HepG2 (cell line): Measurements from ENCODE around the gene GPSM1. TPM values are rescaled to one million over a fixed set of nuclear protein-coding genes. Genes with fewer than 3 reads are reported as not detected.

Experiments
- ATF7 ChIP-seq, 2 experiments: fragments of 450-650 bp in 1 of 2; sonication (generic) in 1 of 2; formaldehyde crosslinking in 1 of 2; IDR thresholded peaks; 2 replicates each; pipeline versions ENCODE4 v1.4.0 to v1.6.1; 2016 to 2020; ENCODE audit warnings: antibody characterized with exemption in 1 of 2, mild to moderate bottlenecking in 1 of 2, missing genetic modification reagents in 1 of 2
- GATAD1 ChIP-seq: IDR thresholded peaks from 2 replicates; pipeline ENCODE4 v1.6.1; 2016; ENCODE audit warnings: missing genetic modification reagents, missing compliant biosample characterization
- KAT7 ChIP-seq: IDR thresholded peaks from 2 replicates; pipeline ENCODE4 v1.6.1; 2018; ENCODE audit warnings: borderline replicate concordance, missing compliant biosample characterization
- NFKBIZ ChIP-seq: IDR thresholded peaks from 2 replicates; pipeline ENCODE4 v1.6.1; 2018; ENCODE audit warnings: missing genetic modification reagents, missing compliant biosample characterization
- NFYB ChIP-seq: sonication (generic); formaldehyde crosslinking; IDR thresholded peaks from 2 replicates; pipeline ENCODE4 v1.4.0; 2020; ENCODE audit warnings: missing genetic modification reagents
- NONO ChIP-seq, 2 experiments: fragments of 450-650 bp in 1 of 2; sonication (generic) in 1 of 2; formaldehyde crosslinking in 1 of 2; IDR thresholded peaks in 1 of 2; conservative IDR thresholded peaks in 1 of 2; 2 replicates each; pipeline versions ENCODE4 v1.6.1 to v1.8.0; 2017 to 2022; ENCODE audit warnings: mild to moderate bottlenecking in 1 of 2, missing genetic modification reagents in 1 of 2, moderate library complexity in 1 of 2
- NR2F2 ChIP-seq: IDR thresholded peaks from 2 replicates; pipeline ENCODE4 v1.6.1; 2012; ENCODE audit warnings: low read depth, inconsistent platforms, borderline replicate concordance
- PAF1 ChIP-seq: IDR thresholded peaks from 2 replicates; pipeline ENCODE4 v1.6.1; 2016; ENCODE audit warnings: missing genetic modification reagents, missing compliant biosample characterization
- PCBP1 ChIP-seq: fragments of 200-400 bp; formaldehyde crosslinking; IDR thresholded peaks from 2 replicates; pipeline ENCODE4 v1.6.1; 2017; ENCODE audit warnings: mild to moderate bottlenecking, low read depth, low read length, borderline replicate concordance
- PCBP2 ChIP-seq: fragments of 200-400 bp; formaldehyde crosslinking; optimal IDR thresholded peaks from 2 replicates; pipeline ENCODE3; 2018; ENCODE audit warnings: low read length, low read depth; ENCODE audit not compliant: poor library complexity, severe bottlenecking
- RBM22 ChIP-seq: fragments of 200-400 bp; formaldehyde crosslinking; optimal IDR thresholded peaks from 2 replicates; pipeline ENCODE3; 2017; ENCODE audit warnings: mild to moderate bottlenecking, low read length, moderate library complexity
- RNF2 ChIP-seq: fragments of 450-650 bp; conservative IDR thresholded peaks from 2 replicates; pipeline ENCODE4 v1.6.1; 2016; ENCODE audit warnings: low read depth
- SUZ12 ChIP-seq: fragments of 150-350 bp; IDR thresholded peaks from 2 replicates; pipeline ENCODE4 v1.6.1; 2014; ENCODE audit warnings: low read depth, low read length
- TBL1XR1 ChIP-seq: fragments of 150-350 bp; IDR thresholded peaks from 2 replicates; pipeline ENCODE4 v1.6.1; 2014; ENCODE audit warnings: borderline replicate concordance, low read length; ENCODE audit not compliant: partially characterized antibody
- ZNF124 ChIP-seq: sonication (generic); formaldehyde crosslinking; IDR thresholded peaks from 2 replicates; pipeline ENCODE4 v1.4.0; 2020; ENCODE audit warnings: missing genetic modification reagents
- ZNF572 ChIP-seq: sonication (generic); formaldehyde crosslinking; IDR thresholded peaks from 2 replicates; pipeline ENCODE4 v1.5.1; 2020; ENCODE audit warnings: mild to moderate bottlenecking, missing genetic modification reagents
- ZNF589 ChIP-seq: sonication (generic); formaldehyde crosslinking; conservative IDR thresholded peaks from 2 replicates; pipeline ENCODE4 v1.8.0; 2022; ENCODE audit warnings: mild to moderate bottlenecking, moderate library complexity, missing genetic modification reagents
- ZNF724P ChIP-seq: sonication (generic); formaldehyde crosslinking; IDR thresholded peaks from 2 replicates; pipeline ENCODE4 v1.8.0; 2022; ENCODE audit warnings: missing genetic modification reagents, borderline replicate concordance
- polyA plus RNA-seq, 8 experiments: library from polyadenylated mRNA; depleted of rRNA in 3 of 8; stranded (reverse) in 7 of 8; unstranded in 1 of 8; fragments of >200 nt; fragmentation: Illumina TruSeq in 4 of 8; extraction: Trizol in 4 of 8; gene quantifications; 2 replicates each; pipeline versions ENCODE4 v1.2.1 to v1.2.3, GENCODE V29; 2011 to 2016; ENCODE audit warnings: low read depth in 4 of 8, missing spikeins in 1 of 8, mixed read lengths in 1 of 8; ENCODE audit not compliant: insufficient read depth in 1 of 8
- total RNA-seq, 5 experiments: library from RNA; depleted of rRNA; stranded (reverse); fragments of >200 nt; fragmentation: Illumina TruSeq; extraction: Trizol; gene quantifications; 2 replicates each; pipeline ENCODE4 v1.2.3, GENCODE V29; 2016; ENCODE audit warnings: low read depth in 1 of 5
- TF ChIP-seq, protein P1 (sequence below): sonication (generic); formaldehyde crosslinking; IDR thresholded peaks from 2 replicates; pipeline ENCODE4 v1.9.0; 2022; ENCODE audit warnings: low read depth, missing genetic modification reagents
- TF ChIP-seq, protein P2 (sequence below): sonication (generic); formaldehyde crosslinking; IDR thresholded peaks from 2 replicates; pipeline ENCODE4 v1.4.0; 2020; ENCODE audit warnings: mild to moderate bottlenecking, missing genetic modification reagents
- TF ChIP-seq, protein P3 (sequence below): sonication (generic); formaldehyde crosslinking; IDR thresholded peaks from 2 replicates; pipeline ENCODE4 v1.4.0; 2020; ENCODE audit warnings: missing genetic modification reagents, borderline replicate concordance
- TF ChIP-seq, protein P4 (sequence below): sonication (generic); formaldehyde crosslinking; IDR thresholded peaks from 2 replicates; pipeline ENCODE4 v1.4.0; 2020; ENCODE audit warnings: missing genetic modification reagents

The GPSM1 gene
- total and polyA plus RNA-seq, 2 of the 13 experiments (the other 11 are each of a cell fraction or from before 2014, with no cell fraction given): 1.0 to 2.4 TPM

DNA sequence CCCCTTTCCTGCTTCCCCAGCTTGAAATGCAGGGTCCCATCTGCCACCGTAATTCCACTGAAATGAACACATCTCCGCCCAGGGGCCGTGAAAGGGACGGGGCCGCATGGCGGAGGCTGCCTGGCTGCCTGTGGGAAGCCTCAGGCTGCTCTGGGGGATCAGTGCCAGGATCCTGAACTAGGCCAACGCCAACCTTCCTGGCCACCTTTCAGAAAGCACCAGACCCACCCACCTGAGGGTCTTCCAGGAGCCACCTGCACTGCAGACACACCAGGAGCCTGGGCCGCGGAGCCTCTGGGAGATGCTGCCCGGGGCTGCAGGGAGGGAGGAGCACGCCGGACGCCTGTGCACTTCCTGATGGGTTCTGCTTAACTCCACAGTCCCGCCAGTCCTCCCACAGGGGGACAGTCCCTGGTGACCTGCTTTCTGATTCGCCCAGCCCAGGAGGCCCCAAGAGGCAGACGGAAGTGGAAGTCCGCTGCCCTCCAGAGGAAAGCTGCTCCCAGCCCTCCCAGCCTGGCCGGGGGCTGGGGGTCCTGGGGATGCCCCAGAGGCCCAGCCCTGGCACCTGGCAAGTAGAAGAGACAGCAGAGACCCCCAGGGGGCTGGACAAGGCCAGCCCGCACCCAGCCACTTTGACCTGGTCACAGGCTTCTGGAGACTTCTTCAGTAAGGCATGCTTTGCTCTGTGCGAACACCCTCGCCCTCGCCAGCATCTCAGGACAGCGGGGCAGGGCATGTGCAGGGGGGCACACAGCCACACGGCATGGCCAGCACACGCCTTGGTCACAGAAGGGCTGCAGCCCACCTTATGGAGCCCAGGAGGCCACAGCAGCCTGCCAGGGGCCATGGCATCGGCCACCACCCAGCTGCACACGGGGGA lies 46.2 kb downstream of the GPSM1 start, which contains the start of gene CARD9 (continued):
- TF ChIP-seq, protein P1, sequence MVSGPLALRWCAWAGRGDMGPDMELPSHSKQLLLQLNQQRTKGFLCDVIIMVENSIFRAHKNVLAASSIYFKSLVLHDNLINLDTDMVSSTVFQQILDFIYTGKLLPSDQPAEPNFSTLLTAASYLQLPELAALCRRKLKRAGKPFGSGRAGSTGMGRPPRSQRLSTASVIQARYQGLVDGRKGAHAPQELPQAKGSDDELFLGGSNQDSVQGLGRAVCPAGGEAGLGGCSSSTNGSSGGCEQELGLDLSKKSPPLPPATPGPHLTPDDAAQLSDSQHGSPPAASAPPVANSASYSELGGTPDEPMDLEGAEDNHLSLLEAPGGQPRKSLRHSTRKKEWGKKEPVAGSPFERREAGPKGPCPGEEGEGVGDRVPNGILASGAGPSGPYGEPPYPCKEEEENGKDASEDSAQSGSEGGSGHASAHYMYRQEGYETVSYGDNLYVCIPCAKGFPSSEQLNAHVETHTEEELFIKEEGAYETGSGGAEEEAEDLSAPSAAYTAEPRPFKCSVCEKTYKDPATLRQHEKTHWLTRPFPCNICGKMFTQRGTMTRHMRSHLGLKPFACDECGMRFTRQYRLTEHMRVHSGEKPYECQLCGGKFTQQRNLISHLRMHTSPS (CRISPR knock-in tag): no peak
- TF ChIP-seq SUZ12: no peak
- TF ChIP-seq, protein P2, sequence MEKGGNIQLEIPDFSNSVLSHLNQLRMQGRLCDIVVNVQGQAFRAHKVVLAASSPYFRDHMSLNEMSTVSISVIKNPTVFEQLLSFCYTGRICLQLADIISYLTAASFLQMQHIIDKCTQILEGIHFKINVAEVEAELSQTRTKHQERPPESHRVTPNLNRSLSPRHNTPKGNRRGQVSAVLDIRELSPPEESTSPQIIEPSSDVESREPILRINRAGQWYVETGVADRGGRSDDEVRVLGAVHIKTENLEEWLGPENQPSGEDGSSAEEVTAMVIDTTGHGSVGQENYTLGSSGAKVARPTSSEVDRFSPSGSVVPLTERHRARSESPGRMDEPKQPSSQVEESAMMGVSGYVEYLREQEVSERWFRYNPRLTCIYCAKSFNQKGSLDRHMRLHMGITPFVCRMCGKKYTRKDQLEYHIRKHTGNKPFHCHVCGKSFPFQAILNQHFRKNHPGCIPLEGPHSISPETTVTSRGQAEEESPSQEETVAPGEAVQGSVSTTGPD (CRISPR knock-in tag): 0 out of 2 replicates have a peak, but pooled peaks have one; percentile 29
- TF ChIP-seq NFYB (CRISPR knock-in tag): peak; percentile 59
- TF ChIP-seq TBL1XR1: no peak
- TF ChIP-seq NONO (IDR thresholded peaks at IDR 0.05): no peak
- no peak for TF ChIP-seq NONO (CRISPR knock-in tag; conservative IDR thresholded peaks at IDR 0.05)
- no peak for TF ChIP-seq ZNF589 (CRISPR knock-in tag)
- no peak for TF ChIP-seq ZNF124 (CRISPR knock-in tag)
- TF ChIP-seq, protein P3, sequence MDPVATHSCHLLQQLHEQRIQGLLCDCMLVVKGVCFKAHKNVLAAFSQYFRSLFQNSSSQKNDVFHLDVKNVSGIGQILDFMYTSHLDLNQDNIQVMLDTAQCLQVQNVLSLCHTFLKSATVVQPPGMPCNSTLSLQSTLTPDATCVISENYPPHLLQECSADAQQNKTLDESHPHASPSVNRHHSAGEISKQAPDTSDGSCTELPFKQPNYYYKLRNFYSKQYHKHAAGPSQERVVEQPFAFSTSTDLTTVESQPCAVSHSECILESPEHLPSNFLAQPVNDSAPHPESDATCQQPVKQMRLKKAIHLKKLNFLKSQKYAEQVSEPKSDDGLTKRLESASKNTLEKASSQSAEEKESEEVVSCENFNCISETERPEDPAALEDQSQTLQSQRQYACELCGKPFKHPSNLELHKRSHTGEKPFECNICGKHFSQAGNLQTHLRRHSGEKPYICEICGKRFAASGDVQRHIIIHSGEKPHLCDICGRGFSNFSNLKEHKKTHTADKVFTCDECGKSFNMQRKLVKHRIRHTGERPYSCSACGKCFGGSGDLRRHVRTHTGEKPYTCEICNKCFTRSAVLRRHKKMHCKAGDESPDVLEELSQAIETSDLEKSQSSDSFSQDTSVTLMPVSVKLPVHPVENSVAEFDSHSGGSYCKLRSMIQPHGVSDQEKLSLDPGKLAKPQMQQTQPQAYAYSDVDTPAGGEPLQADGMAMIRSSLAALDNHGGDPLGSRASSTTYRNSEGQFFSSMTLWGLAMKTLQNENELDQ (CRISPR knock-in tag): no peak
- no peak for TF ChIP-seq RBM22
- TF ChIP-seq NR2F2: no peak
- no peak for TF ChIP-seq ATF7 (IDR thresholded peaks at IDR 0.05)
- no peak for TF ChIP-seq ATF7 (CRISPR knock-in tag; IDR thresholded peaks at IDR 0.05)
- no peak for TF ChIP-seq NFKBIZ (CRISPR knock-in tag)
- TF ChIP-seq PCBP2: no peak
- TF ChIP-seq PCBP1: no peak
- no peak for TF ChIP-seq ZNF724P
- TF ChIP-seq KAT7 (CRISPR knock-in tag): no peak
- TF ChIP-seq ZNF572 (CRISPR knock-in tag): no peak
- no peak; the same call in 1 of the 2 replicates for TF ChIP-seq GATAD1 (CRISPR knock-in tag)
- no peak for TF ChIP-seq PAF1 (CRISPR knock-in tag)
- no peak for TF ChIP-seq RNF2
- TF ChIP-seq, protein P4, sequence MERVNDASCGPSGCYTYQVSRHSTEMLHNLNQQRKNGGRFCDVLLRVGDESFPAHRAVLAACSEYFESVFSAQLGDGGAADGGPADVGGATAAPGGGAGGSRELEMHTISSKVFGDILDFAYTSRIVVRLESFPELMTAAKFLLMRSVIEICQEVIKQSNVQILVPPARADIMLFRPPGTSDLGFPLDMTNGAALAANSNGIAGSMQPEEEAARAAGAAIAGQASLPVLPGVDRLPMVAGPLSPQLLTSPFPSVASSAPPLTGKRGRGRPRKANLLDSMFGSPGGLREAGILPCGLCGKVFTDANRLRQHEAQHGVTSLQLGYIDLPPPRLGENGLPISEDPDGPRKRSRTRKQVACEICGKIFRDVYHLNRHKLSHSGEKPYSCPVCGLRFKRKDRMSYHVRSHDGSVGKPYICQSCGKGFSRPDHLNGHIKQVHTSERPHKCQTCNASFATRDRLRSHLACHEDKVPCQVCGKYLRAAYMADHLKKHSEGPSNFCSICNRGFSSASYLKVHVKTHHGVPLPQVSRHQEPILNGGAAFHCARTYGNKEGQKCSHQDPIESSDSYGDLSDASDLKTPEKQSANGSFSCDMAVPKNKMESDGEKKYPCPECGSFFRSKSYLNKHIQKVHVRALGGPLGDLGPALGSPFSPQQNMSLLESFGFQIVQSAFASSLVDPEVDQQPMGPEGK (CRISPR knock-in tag): peak; percentile 63
